Measurements from ENCODE around the gene CELF2.

The CELF2 gene

DNA sequence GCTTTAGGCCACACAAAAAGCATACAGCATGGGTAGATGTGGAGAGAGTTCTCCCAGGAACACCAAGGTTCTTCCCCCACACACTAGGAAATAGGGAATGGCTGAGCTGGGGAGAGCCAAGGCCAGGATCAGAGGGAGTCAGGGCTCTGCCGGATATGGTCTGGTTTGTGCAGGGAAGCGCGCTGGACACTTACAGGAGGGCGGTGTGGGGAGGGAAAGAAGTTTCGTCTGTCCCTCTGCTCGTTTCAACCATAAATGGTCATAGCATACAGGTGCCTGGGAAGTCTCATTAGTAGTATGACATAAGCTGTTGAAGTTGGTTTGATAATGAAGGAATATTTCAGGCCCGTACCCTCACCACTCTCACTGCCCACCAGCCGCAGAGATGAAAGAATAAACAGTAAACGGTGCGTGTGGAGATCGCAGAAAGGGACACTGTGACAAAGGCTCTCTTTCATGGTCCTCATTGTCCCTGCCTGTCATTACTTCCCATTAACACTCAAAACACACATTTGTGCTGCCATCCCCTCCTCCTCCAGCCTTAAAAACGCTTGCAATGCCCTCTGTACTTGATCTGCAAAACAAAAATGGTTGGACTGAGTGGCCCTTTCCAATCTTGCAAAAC is 207.2 kb downstream of the CELF2 start:
- DNase-seq (ENCODE audit: low spot score): no peak

GRCh38 chr10:11225935-11226334 is 208.3 kb downstream of the CELF2 start:
- no peak for DNase-seq (ENCODE audit: low spot score)

- no peak for DNase-seq (ENCODE audit: low spot score)
Observed at GRCh38 chr10:11227103-11227502, 209.4 kb downstream of the CELF2 start.

DNA sequence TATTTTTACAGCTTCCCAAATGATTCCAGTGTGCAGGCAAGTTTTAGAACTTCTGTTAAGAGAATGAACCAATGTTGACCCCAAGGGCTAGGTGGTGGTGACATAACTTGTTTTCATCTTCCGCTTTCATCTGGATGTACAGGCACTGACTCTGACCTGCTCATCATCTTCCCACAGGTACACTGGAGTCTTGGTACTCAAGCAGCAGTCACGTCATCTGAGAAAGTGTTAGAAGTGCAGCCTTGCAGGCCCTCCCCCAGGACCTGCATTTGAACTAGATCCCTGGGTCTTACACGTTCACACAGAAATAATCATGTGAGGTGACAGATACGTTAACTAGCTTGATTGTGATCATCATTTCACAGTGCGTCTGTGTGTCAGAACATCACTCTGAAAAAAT is 212.2 kb downstream of the CELF2 start:
- no peak for DNase-seq (ENCODE audit: low spot score)

GRCh38 chr10:11230498-11231167 is 213.0 kb downstream of the CELF2 start:
- no peak for DNase-seq (ENCODE audit: low spot score)

DNA sequence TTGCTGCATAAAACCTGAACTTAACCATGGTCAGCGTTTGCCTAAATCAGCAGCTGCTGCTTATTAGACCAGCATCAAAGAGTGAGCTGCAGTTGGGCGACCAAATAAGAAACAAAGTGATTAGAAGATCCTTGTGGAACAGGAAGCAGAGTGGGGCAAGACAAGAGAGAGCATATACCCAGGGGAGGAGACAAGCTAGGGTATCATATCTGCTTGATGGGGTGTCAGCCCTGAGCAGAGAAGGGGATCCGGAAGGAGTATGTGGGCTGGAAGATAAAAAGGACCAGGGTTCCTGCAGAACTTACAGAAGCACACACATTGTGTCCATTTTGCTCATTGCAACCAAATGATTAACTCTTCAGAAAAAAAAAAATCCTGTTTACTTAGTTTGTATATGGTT is 213.6 kb downstream of the CELF2 start:
- no peak for DNase-seq (ENCODE audit: low spot score)

- DNase-seq (ENCODE audit: low spot score): no peak
Observed at GRCh38 chr10:11232222-11232961, 214.7 kb downstream of the CELF2 start.

- DNase-seq (ENCODE audit: low spot score): no peak
Observed at GRCh38 chr10:11234857-11235531, 217.3 kb downstream of the CELF2 start.

- no peak for DNase-seq (ENCODE audit: low spot score)
Observed at GRCh38 chr10:11235771-11236170, 218.1 kb downstream of the CELF2 start.

- no peak for DNase-seq (ENCODE audit: low spot score)
Observed at GRCh38 chr10:11236234-11236633, 218.6 kb downstream of the CELF2 start.

DNA sequence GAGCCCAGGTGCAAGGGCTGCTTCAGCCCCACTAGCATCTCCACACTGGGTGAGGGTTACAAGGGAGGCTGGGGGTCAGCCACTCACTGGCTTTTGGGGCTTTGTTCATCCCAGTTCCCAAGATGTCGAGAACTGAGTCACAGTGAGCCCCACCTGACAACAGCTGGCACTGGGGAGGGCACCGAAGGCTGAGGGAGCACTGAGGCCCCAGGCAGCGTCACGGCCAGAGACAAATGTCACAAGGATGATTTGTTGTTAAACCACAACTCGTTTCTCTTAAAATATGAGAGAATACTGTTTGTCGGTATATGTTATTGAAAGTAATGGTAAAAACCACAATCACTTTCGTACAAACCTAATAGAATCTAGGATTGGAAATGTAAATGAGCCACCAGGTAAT is 219.9 kb downstream of the CELF2 start:
- no peak for DNase-seq (ENCODE audit: low spot score)

- no peak for DNase-seq (ENCODE audit: low spot score)
Observed at GRCh38 chr10:11238893-11239292, 221.2 kb downstream of the CELF2 start.

DNA sequence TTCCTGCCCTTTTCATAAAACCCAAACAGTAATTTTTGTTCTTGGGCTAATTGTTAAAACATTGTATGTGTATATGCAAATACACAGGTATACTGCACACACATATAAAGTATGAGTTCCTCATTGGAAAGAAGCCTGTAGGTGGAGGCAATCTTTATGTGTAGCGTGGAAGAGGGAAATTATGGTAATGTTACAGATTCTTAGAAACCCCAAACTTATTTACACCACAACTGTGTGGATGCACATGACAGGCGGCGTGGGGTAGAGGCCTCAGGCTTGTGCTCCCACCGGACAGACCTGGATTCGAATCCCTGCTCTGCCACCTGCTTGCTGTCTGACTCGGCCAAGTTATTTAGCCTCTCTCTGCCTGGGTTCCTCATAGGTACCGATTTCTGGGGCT is 223.0 kb downstream of the CELF2 start:
- DNase-seq (ENCODE audit: low spot score): no peak

DNA sequence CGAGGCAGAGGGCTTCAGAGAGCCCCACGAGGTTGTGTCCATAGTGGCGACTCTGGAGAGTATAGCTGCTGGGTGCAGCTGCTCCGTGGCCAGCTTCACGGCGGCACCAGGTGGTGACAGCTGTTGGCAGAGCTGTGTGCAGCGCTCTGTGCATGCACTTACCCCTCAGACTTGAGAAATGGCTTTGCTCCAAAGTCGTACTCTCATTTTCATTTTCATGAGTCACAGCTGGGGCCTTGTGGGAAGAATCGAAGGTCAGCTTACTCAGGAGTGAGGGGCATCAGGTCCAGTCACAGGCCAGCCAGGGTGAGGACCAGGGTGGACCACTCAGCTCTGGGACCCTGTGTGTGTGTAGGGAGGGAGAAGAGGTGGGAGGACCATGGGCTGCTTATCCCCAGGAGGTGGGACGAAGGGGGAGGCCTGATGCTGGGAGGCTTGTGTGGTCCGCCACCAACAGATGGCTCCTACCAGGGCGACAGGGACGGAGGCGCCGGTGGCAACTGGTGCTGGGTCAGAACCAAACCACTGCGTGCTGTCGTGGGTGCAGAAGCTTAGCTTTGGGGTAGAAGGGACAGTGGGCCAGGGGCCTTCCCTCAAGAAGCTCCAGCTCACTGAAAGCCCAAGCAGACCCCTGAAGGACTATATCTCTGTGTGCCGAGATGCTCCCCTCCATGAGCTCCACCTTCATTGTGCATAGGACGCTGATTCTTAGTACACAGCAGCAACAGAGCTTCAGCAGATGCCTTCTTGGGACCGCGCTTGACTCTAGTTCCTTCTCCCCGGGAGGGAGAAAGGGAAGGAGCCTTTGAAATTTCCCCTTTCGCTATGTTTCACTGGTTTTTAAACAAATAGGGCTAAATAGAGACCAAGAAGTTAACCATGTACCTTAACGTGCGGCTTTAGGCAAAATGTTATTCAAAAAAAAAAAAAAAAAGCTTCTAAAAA is 225.0 kb downstream of the CELF2 start:
- peak; percentile 39 for DNase-seq (ENCODE audit: low spot score)

DNA sequence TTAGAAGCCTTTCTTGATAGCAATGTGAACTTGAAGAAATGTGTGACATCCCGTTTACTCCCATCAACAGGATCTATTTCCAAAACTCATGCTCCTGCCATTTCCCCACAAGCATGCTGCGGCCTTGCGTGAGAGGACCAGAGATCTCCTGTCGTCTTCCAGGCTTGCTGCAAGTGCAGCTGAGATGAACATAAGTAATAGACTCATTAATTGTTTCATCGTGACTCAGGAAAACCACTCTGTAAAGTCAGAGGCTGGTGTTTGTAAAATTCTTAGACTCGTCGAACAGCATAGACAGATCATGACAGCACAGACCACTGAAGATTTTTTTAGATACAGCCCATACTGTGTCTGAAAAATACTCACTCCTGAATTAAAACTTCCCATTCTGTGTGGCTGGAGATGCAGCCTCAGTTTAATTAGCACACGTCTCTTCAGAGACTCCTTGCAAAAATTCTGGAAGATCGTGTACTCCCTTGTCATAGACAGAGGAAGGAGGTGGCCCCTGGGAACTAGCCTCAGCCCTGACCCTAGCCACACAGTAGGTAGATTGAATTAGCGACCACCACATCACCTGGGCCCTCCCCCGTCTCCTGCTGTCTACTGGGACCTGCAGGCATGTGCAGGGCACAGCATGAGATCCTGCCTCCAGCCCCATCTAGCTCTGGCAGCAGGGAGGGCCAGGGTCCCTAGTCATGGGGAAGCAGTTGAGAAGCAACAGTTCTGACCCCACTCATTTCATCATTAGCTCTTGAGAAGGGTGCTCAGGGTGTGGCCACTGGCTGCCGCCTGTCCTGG is 226.0 kb downstream of the CELF2 start:
- no peak for DNase-seq (ENCODE audit: low spot score)

GRCh38 chr10:11245095-11245479 is 227.4 kb downstream of the CELF2 start:
- no peak for DNase-seq (ENCODE audit: low spot score)

- DNase-seq (ENCODE audit: low spot score): no peak
Observed at GRCh38 chr10:11245510-11245909, 227.8 kb downstream of the CELF2 start.

- no peak for DNase-seq (ENCODE audit: low spot score)
Observed at GRCh38 chr10:11245981-11246590, 228.4 kb downstream of the CELF2 start.

DNA sequence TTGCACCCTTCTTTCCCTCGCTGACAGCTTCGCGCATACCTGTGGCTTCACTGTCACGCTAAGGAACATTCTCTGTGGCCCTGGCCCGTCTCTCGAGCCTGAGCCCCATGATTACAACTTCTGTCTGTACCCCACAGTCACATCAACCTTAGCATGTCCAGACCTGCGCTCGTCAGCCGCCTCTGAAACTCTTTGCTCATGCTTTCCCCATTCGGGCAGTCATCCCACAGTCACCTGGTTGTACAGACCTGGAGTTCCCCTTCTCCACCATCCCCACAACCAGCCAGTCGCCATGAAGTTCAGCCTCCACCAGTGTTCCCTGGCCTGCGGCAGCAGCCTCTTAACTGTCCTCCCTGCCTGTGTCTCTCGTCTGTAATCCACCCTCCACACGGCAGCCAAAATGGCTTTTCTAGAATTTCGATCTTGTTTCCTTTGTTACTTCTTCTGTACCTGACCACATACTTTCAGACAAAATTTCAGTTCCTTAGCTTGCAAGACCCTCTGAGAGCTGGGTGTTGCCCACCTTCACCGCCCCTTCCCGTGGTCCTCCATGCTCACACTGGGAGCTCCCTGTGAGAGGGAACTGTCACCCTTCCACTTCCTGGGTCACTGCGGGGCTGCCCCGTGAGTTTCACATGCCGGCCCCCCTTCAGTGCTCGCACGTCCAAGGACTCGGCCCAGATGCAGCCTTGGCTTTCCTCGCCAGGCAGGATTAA is 229.2 kb downstream of the CELF2 start:
- no peak for DNase-seq (ENCODE audit: low spot score)

All from germinal center (tissue), 1 donor.